Endothelial cell of coronary artery (primary cell): ENCODE results near the gene AHCTF1. TPM values are rescaled to one million over a fixed set of nuclear protein-coding genes. Genes with fewer than 3 reads are reported as not detected.

Source experiments
- total RNA-seq: library from RNA; depleted of rRNA; stranded (reverse); fragments of >200 nt; gene quantifications from 2 replicates; pipeline ENCODE4 v1.2.3, GENCODE V29; 2014

The AHCTF1 gene, protein sequence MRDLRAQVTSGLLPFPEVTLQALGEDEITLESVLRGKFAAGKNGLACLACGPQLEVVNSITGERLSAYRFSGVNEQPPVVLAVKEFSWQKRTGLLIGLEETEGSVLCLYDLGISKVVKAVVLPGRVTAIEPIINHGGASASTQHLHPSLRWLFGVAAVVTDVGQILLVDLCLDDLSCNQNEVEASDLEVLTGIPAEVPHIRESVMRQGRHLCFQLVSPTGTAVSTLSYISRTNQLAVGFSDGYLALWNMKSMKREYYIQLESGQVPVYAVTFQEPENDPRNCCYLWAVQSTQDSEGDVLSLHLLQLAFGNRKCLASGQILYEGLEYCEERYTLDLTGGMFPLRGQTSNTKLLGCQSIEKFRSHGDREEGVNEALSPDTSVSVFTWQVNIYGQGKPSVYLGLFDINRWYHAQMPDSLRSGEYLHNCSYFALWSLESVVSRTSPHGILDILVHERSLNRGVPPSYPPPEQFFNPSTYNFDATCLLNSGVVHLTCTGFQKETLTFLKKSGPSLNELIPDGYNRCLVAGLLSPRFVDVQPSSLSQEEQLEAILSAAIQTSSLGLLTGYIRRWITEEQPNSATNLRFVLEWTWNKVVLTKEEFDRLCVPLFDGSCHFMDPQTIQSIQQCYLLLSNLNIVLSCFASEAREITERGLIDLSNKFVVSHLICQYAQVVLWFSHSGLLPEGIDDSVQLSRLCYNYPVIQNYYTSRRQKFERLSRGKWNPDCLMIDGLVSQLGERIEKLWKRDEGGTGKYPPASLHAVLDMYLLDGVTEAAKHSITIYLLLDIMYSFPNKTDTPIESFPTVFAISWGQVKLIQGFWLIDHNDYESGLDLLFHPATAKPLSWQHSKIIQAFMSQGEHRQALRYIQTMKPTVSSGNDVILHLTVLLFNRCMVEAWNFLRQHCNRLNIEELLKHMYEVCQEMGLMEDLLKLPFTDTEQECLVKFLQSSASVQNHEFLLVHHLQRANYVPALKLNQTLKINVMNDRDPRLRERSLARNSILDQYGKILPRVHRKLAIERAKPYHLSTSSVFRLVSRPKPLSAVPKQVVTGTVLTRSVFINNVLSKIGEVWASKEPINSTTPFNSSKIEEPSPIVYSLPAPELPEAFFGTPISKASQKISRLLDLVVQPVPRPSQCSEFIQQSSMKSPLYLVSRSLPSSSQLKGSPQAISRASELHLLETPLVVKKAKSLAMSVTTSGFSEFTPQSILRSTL (N-terminal part only)
- total RNA-seq = 25.6 and 33.0 TPM in 2 replicates

DNA sequence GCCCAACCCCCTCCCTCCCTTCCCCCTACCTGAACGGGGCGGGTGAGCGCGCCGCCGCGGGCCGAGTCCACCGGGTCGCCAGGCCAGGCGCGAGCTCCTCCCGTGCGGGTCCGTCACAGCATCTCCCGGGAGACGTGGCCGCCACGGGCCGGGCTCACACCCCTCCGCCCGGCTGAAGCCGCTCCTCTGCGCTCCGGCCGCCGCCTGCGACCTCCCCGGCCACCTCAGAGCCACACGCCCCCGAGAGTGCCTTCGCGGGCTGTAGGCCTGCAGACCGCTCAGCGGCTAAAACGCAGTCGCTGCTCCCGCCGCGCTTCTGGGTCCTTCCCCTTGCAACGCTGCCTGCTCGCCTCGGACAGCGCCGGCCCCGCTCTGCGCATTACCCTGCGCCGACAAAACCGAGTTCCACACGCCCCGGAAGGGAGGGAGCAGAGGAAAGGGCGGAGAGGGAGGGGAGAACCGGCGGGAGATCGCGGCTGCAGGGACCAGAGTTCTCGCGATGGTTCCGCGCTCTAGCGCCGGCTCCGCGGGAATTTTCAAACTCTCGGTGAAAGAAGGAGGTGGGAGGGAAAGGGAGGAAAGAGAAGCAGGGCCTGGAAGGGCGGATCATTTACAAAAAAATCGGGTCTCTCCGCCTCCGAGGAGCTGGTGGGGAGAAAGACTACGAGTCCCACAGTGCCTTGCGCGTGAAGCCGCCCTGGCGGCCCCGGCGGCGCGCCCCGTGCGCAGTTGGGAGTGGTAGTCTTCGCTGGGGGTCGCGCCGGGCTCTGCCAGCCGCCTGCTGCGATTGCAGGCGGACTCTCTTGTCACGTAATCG is at the start of gene AHCTF1:
AHCTF1 (minus strand) TSS at position 400 of the 817 bp plus-strand sequence. CDS start 13,578 bp downstream, outside the sequence.

Other genes starting within 250 kb of the AHCTF1 start
- 53.5 and 56.2 TPM in 2 replicates for gene SCCPDH, start 207.5 kb downstream of the AHCTF1 start, total RNA-seq
- 1.3 and 2.0 TPM in 2 replicates for gene ZNF695, start 76.1 kb upstream of the AHCTF1 start, total RNA-seq
- gene ZNF670, start 146.9 kb upstream of the AHCTF1 start, total RNA-seq = 4.5 and 5.6 TPM in 2 replicates
- 9.0 and 11.7 TPM in 2 replicates for gene ZNF669, start 172.4 kb upstream of the AHCTF1 start, total RNA-seq
- gene ZNF124, start 240.1 kb upstream of the AHCTF1 start, total RNA-seq = 38.9 and 61.5 TPM in 2 replicates